K562 (cell line): ENCODE results near the gene SMIM13.

ENCODE experiments used
- CAMTA2 ChIP-seq: fragments of 250-450 bp; sonication (Bioruptor Pico); conservative IDR thresholded peaks from 2 replicates; pipeline ENCODE4 v1.5.1; 2022
- CTCF ChIP-seq, 3 experiments: IDR thresholded peaks in 2 of 3; conservative IDR thresholded peaks in 1 of 3; 2 replicates each; pipeline ENCODE4 v1.5.1; 2011 to 2012; ENCODE audit warnings: low read length in 3 of 3, mild to moderate bottlenecking in 3 of 3, control low read depth in 2 of 3, improper control_type of control experiment in 1 of 3, inconsistent platforms in 1 of 3, low read depth in 1 of 3, mixed read lengths in 1 of 3, moderate library complexity in 1 of 3; ENCODE audit not compliant: insufficient read depth in 2 of 3
- MAX ChIP-seq: sonication (generic); formaldehyde crosslinking; IDR thresholded peaks from 2 replicates; pipeline ENCODE4 v1.9.0; 2022; ENCODE audit warnings: mild to moderate bottlenecking, missing genetic modification reagents
- NFYB ChIP-seq: IDR thresholded peaks from 2 replicates; pipeline ENCODE4 v1.6.1; 2011; ENCODE audit warnings: mild to moderate bottlenecking, moderate library complexity; ENCODE audit not compliant: insufficient read length; ENCODE audit errors: extremely low read depth
- POLR2A ChIP-seq: fragments of 450-650 bp; conservative IDR thresholded peaks from 2 replicates; pipeline ENCODE4 v1.6.1; 2016
- SMARCE1 ChIP-seq: fragments of 450-650 bp; IDR thresholded peaks from 2 replicates; pipeline ENCODE4 v1.7.1; 2016; ENCODE audit warnings: mild to moderate bottlenecking
- THRA ChIP-seq: fragments of 450-650 bp; IDR thresholded peaks from 2 replicates; pipeline ENCODE4 v1.6.1; 2017; ENCODE audit warnings: mild to moderate bottlenecking, moderate library complexity
- TF ChIP-seq, protein P1 (sequence below), 2 experiments: fragments of 200-800 bp in 1 of 2; sonication (Bioruptor generic) in 1 of 2; sonication (generic) in 1 of 2; formaldehyde crosslinking in 1 of 2; IDR thresholded peaks in 1 of 2; conservative IDR thresholded peaks in 1 of 2; 2 replicates each; pipeline versions ENCODE4 v1.5.0 to v1.6.1; 2016 to 2020; ENCODE audit warnings: missing compliant biosample characterization in 1 of 2, missing genetic modification characterization in 1 of 2, missing genetic modification reagents in 1 of 2
- TF ChIP-seq, protein P2 (sequence below): fragments of 250-450 bp; sonication (Bioruptor Pico); IDR thresholded peaks from 2 replicates; pipeline ENCODE4 v1.4.0; 2020; ENCODE audit warnings: mild to moderate bottlenecking, moderate library complexity, borderline replicate concordance

- no peak for TF ChIP-seq CTCF (IDR thresholded peaks at IDR 0.05 in 2 of 3, conservative IDR thresholded peaks at IDR 0.05 in 1 of 3; ENCODE audit: insufficient read depth in 2 of 3, low read depth in 1 of 3, low read length in 3 of 3)
- TF ChIP-seq POLR2A, result no peak
- TF ChIP-seq NFYB, result no peak
- TF ChIP-seq SMARCE1, result no peak
- TF ChIP-seq THRA, result no peak
- TF ChIP-seq, protein P1, sequence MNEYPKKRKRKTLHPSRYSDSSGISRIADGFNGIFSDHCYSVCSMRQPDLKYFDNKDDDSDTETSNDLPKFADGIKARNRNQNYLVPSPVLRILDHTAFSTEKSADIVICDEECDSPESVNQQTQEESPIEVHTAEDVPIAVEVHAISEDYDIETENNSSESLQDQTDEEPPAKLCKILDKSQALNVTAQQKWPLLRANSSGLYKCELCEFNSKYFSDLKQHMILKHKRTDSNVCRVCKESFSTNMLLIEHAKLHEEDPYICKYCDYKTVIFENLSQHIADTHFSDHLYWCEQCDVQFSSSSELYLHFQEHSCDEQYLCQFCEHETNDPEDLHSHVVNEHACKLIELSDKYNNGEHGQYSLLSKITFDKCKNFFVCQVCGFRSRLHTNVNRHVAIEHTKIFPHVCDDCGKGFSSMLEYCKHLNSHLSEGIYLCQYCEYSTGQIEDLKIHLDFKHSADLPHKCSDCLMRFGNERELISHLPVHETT (CRISPR knock-in tag; conservative IDR thresholded peaks at IDR 0.05 in 1 of 2, IDR thresholded peaks at IDR 0.05 in 1 of 2), result no peak
- TF ChIP-seq, protein P2, sequence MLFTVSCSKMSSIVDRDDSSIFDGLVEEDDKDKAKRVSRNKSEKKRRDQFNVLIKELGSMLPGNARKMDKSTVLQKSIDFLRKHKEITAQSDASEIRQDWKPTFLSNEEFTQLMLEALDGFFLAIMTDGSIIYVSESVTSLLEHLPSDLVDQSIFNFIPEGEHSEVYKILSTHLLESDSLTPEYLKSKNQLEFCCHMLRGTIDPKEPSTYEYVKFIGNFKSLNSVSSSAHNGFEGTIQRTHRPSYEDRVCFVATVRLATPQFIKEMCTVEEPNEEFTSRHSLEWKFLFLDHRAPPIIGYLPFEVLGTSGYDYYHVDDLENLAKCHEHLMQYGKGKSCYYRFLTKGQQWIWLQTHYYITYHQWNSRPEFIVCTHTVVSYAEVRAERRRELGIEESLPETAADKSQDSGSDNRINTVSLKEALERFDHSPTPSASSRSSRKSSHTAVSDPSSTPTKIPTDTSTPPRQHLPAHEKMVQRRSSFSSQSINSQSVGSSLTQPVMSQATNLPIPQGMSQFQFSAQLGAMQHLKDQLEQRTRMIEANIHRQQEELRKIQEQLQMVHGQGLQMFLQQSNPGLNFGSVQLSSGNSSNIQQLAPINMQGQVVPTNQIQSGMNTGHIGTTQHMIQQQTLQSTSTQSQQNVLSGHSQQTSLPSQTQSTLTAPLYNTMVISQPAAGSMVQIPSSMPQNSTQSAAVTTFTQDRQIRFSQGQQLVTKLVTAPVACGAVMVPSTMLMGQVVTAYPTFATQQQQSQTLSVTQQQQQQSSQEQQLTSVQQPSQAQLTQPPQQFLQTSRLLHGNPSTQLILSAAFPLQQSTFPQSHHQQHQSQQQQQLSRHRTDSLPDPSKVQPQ (CRISPR knock-in tag), result no peak
- no peak for TF ChIP-seq MAX (CRISPR knock-in tag)
- no peak for TF ChIP-seq CAMTA2
These were observed 26.9 kb upstream of the SMIM13 start for GRCh38 chr6:11066505-11067347.
